Mesenteric fat pad (tissue), 1 donor: ENCODE measurements around the gene TNKS2. TPM values are rescaled to one million over a fixed set of nuclear protein-coding genes. Genes with fewer than 3 reads are reported as not detected.

Experiments used
- DNase-seq: peaks from one replicate; pipeline ENCODE4 v3.0.0-alpha.2; 2020; ENCODE audit warnings: low spot score
- total RNA-seq: library from RNA; stranded (reverse); fragmentation: NEBNext Ultra II Directional; extraction: Animal tissue kit (Norgen Biotek cat#: 25700); gene quantifications from one replicate; pipeline ENCODE4 v1.2.1, GENCODE V29; 2021
- donor health status: DM: yes; HTN: yes; CAD: no.

TNKS2 gene
- total RNA-seq, 1 donor from 2014 or later, result 33.7 TPM

DNA sequence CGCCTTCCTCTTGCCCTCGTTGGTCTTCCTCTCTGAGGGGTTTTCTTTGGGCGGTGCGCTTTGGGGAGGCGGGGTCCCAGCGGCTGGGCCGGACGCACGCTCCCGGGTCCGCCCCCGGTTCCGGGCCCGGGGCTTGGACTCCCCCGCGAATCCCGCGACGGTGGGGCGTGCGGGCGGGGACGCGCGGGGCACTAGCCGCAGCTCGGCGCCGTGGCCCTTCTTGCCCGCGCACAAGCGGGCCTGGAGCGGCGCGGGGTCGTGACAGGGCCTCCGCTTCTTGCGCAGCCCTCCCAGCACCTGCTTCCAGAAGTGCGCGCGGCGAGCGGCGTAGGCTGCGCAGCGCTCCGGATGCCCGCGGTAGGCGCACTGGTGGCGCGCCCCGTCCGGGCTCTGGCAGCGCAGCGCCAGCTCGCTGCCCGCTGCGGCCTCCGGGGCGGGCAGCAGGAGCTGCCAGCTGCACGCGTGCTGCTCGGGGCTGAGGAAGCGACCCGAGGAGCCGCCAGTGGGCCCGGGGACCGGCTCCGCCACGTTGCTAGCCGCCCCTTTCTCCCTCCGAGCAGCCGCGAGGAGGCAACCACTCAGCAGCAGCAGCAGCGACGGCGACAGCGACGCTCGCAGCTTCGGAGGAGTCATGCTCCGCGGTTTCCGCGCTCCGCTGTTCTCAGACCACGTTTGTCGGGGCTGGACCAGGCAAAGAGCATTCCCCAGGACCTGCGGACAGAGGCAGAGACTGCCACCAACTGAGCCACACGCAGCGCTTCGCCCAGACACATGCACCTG is 110.3 kb downstream of the TNKS2 start:
- peak; percentile 91 for DNase-seq

DNA sequence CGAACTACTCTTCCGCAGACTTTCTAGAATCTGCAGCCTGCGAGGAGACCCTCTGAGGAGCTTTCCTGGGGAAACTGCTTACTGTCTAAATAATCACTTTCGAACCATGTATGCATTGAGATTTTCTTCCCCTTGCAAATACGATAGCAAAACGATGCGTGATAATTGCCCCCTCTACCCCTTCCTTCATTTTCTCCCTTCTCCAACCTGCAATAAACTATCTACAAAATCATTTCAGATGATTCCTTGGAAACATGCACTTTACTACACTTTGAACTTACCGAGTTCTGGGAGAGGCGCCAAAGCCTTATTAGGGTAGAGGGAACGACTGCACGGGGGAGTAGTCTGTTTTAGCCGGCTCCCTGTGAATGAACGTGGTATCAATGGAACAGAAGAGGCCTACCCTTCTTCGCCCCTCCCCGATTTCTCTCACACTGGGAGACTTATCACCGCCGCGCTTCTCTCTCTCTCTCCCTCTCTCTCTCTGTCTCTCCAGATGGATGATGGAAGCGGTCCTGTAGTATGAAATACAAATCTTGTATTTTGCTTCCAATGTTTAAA is 111.0 kb downstream of the TNKS2 start, which contains the start of gene FGFBP3:
Gene FGFBP3, minus strand, starts transcription at position 370 of the 561 bp plus-strand sequence. CDS start 517 bp downstream, outside the sequence.
- DNase-seq, result no peak

DNA sequence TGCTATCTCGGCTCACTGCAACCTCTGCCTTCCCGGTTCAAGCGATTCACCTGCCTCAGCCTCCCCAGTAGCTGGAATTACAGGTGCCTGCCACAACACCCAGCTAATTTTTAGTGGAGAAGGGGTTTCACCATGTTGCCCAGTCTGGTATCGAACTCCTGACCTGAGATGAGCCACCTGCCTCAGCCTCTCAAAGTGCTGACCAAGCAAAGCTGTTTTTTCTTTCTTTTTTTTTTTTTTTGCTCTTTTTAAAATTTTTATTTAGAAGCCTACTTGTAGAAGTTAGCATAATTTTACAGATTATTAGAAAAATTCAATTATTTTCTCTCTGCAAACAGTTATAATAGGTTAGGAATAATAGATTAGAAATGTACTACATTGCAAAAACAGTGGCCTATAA is 112.2 kb downstream of the TNKS2 start:
- DNase-seq, result no peak

Other genes with a start within 250 kb of the TNKS2 start
- gene PPP1R3C, start 165.4 kb upstream of the TNKS2 start, total RNA-seq, result 3.0 TPM
- gene FGFBP3, start 111.1 kb downstream of the TNKS2 start, total RNA-seq, result 1.1 TPM
- gene BTAF1, start 125.3 kb downstream of the TNKS2 start, total RNA-seq, result 30.9 TPM